Stimulated activated CD4-positive, alpha-beta T cell treated with anti-CD3 and anti-CD28 coated beads, Interleukin-2, amount 100 ng/mL, for 48 hours (primary cell): ENCODE data around the gene ABTB2.

Experiments
- DNase-seq, 2 donors: peaks; one replicate each; pipeline ENCODE4 v3.0.0-alpha.2; 2020

The ABTB2 gene

GRCh38 chr11:34280945-34281872 lies 76.6 kb downstream of the ABTB2 start:
- DNase-seq, result no peak

DNA sequence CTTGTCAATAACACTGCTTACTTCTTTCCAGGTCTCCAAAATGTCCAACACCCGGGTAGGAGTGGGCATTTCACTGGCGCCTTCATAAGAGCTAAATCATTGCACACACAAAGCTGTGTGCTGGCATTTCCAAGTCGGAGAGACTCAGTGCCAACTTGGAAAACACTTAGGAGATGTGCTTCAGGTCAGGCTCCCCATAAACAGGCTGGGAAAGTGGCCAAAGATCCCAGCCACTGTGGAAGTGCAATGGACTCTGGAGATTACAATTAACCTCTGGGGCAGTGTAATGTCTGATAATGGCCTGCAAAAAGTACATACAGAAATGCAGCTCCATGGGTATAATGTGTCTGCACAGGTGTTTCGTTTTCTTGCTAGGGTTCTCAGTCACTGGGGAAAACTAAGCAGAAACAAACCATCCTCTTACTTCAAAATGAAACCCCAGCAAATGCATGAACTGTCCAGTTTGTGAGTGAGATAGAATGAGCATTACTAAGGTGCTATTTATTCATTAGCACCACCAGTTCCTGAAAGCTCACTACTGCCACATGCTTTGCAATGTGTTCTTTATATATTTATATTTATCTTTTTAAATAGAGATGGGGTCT lies 79.0 kb downstream of the ABTB2 start:
- no peak for DNase-seq

DNA sequence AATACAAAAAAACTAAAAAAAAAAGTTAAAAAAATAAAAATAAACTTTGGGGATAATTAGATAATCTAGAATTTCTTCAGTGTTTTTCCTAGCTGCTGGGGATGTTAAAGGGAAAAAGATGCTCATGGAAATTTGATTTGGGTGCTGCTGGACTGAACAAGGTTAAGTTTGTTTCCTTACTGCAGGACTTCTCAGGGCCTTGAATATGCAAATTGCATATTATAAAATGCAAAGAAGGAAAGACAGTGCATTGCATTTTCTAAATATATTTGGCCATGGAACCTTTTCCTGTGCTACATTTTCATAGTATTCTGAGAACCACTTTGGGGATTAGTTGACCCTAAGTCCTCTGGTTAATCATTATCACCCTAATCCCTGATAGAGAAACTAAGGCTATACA lies 79.6 kb downstream of the ABTB2 start:
- DNase-seq, result no peak

DNA sequence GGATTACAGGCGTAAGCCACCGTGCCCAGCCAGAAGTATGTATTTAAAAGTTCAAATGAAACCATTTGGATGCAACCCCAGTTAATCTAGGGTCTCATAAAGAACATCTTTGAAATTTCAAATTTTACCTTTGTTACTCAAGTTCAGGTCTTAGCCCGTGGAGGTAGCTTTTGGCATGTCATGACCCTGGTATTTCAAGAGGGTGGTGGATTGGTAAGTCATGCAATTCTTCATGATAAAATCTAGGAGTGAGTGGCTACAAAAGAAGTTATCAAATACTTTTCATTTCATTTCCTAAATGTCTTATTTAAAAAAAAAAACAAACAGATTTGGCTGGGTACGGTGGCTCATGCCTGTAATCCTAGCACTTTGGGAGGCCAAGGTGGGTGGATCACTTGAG lies 80.6 kb downstream of the ABTB2 start:
- no peak for DNase-seq

- no peak for DNase-seq
Measured at GRCh38 chr11:34276352-34276864, 81.4 kb downstream of the ABTB2 start.

DNA sequence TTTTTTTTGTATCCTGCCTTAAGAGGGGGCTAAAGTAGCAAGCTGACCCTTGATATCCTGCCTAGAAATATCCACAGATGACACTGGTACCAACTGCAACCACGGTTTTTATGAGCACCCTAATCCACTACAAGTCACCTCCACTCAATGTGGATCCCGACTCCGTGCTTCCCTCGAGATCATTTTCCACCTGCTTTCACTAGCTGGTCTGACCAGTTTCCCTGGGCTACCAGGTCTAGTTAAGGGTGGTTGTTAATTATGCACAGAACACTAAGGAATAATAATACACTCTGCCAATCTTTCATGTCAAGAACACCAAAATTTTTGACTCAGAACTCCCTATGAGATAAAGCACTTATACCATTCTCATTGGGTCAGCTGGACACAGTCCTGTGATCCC lies 82.3 kb downstream of the ABTB2 start:
- DNase-seq, result no peak

DNA sequence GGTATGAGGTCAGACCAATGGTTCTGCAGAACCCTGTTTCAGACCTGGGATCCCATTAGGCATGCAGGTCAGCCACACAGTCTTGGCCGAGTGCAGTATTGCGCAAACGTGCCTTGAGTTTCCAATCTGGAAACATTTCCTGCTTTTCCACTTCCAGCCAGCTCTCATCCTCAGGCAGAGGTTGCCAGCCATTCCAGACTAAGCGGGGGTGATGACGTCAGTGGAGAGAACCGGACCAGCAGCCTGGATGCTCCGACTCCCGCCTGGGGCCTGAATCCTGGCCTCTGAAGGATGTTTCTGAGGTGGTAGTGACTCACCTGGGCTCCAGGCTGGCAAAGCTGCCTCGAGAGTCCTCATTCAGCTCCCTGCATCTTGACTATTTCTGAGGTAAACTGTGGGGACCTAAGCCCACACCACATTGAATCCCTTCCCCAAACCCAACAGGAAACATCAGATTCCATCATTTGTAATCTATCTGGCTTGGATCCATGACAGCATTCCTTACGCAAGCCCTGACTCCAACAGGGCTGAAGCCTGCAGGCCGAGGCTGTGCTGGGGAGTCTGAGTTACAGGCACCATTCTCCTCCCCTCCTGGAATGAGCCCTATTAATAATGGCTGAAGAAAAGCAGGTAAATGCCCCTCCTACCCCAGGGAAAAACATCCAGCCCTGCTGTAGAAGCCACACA lies 83.0 kb downstream of the ABTB2 start:
- DNase-seq, result no peak

GRCh38 chr11:34273099-34273498 lies 84.7 kb downstream of the ABTB2 start:
- no peak for DNase-seq

GRCh38 chr11:34271727-34272126 lies 86.1 kb downstream of the ABTB2 start:
- no peak for DNase-seq

- DNase-seq, result no peak
Measured at GRCh38 chr11:34270711-34271110, 87.1 kb downstream of the ABTB2 start.

- no peak for DNase-seq
Measured at GRCh38 chr11:34269694-34270245, 88.0 kb downstream of the ABTB2 start.

GRCh38 chr11:34268906-34269430 lies 88.8 kb downstream of the ABTB2 start:
- no peak for DNase-seq

- DNase-seq, result no peak
Measured at GRCh38 chr11:34267417-34267816, 90.4 kb downstream of the ABTB2 start.

GRCh38 chr11:34267013-34267412 lies 90.8 kb downstream of the ABTB2 start:
- DNase-seq, result no peak

DNA sequence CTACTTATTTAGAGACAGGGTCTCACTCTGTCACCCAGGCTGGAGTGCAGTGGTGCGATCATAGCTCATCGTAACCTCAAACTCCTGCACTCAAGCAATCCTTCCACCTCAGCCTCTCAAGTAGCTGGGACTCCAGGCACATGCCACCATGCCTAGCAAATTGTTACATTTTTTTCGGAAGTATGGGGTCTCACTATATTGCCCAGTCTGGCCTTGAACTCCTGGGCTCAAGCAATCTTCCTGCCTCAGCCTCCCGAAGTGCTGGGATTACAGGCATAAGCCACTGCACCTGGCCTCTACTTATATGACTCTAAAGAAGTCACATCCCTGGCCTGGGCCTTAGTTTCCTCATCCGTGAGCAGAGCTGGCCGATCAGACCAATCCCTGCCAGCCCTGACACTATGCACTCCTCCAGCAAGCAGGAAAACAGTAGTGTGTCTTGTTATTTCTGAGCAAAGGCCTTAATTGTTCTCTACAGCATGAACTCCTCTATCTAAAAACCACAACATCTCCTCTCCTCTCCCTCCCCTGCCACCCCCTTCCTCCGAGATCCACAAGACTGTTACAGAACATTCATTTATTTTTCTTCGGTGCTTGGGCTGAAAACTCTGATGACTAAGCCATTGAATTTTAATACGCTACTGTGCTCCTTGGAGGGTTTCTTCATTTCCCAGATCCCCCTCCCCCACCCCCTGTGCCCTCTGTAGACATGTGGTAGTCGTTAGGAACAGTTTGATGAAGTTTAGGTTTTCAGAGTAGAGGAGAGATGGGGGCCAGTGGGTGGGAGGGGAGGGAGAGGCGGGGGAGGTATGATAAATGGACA lies 91.5 kb downstream of the ABTB2 start:
- DNase-seq, result no peak

- no peak for DNase-seq
Measured at GRCh38 chr11:34264303-34265110, 93.3 kb downstream of the ABTB2 start.

DNA sequence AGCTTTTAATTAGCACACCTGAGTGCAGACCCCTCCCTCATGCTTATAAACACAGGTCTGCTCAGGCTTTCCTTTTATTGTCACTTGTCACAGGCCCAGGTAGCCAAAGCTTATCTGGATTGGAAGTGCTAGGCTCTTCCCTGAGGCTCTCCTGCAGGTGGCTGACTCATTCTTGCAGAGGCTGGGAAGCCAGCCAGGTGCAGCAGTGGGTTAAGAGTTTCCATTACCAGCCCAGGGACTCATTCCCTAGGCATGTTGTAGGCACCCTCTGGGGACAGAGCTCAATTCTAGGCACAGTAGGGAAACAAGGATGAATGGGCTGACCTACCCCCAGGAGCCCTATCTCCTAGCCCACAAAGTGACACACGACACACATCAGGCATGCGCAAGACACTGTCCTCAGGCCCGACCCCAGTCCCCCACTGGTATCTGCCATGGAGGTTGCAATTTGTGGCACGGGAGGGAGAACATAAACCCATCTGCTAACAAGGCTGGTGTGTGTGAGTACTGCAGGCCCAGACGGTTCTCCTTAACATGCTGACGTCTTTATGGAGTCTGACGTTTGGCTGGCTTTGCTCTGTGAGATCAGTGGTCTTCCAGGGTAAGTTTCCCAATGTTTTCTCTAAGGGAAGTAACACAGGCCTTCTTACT lies 94.2 kb downstream of the ABTB2 start:
- DNase-seq, result no peak

- no peak for DNase-seq
Measured at GRCh38 chr11:34262531-34263081, 95.2 kb downstream of the ABTB2 start.

DNA sequence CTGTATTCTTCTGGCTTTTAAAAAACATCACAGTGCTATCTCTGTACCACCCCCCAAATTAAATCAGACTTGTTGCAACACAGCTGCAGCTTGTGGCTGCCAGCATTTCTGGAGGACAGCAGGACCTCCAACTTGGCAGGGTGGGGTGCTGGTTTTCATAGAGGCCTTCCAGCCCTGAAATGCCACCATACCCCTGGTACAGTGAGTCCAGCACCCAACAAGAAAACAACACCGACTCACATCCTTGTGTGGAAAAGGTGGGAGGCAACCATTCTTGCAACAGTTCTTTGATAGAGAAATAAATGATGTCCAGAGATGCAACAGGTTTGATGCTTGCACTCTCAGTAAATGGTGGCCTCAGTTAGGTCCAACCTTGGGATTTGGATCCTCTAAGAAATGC lies 96.0 kb downstream of the ABTB2 start:
- no peak for DNase-seq

GRCh38 chr11:34261095-34261494 lies 96.7 kb downstream of the ABTB2 start:
- no peak for DNase-seq
